PC-9 (cell line): Measurements from ENCODE around the gene GEMIN8.

Source experiments
- EZH2 ChIP-seq: fragments of 200-600 bp; sonication (generic); IDR thresholded peaks from 2 replicates; pipeline ENCODE4 v1.8.0; 2017; ENCODE audit warnings: antibody characterized with exemption, low read depth
- TF ChIP-seq, protein P1 (sequence below): fragments of 200-600 bp; sonication (generic); conservative IDR thresholded peaks from 2 replicates; pipeline ENCODE4 v1.6.1; 2017; ENCODE audit warnings: mixed run types, antibody characterized with exemption, mild to moderate bottlenecking, moderate library complexity

- TF ChIP-seq, protein P1, sequence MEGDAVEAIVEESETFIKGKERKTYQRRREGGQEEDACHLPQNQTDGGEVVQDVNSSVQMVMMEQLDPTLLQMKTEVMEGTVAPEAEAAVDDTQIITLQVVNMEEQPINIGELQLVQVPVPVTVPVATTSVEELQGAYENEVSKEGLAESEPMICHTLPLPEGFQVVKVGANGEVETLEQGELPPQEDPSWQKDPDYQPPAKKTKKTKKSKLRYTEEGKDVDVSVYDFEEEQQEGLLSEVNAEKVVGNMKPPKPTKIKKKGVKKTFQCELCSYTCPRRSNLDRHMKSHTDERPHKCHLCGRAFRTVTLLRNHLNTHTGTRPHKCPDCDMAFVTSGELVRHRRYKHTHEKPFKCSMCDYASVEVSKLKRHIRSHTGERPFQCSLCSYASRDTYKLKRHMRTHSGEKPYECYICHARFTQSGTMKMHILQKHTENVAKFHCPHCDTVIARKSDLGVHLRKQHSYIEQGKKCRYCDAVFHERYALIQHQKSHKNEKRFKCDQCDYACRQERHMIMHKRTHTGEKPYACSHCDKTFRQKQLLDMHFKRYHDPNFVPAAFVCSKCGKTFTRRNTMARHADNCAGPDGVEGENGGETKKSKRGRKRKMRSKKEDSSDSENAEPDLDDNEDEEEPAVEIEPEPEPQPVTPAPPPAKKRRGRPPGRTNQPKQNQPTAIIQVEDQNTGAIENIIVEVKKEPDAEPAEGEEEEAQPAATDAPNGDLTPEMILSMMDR: no peak
- no peak for TF ChIP-seq EZH2
These were observed 12.3 kb downstream of the GEMIN8 start for GRCh38 chrX:14017399-14017798.
